ENCODE results near the gene LRFN4.

GRCh38 chr11:66864924-66865697, 8.2 kb downstream of the LRFN4 start:
- TF ChIP-seq MEF2A (IDR thresholded peaks at IDR 0.05; ENCODE audit: insufficient read depth, low read depth, low read length) (no peak), CTCF (IDR thresholded peaks at IDR 0.05 in 2 of 3, conservative IDR thresholded peaks at IDR 0.05 in 1 of 3; ENCODE audit: control insufficient read depth in 2 of 3, extremely low read depth in 1 of 3, insufficient read depth in 1 of 3, low read depth in 3 of 3, low read length in 3 of 3) (no peak)
